HL-60 (cell line): ENCODE data around the gene SCIN.

Experiments
- DNase-seq, 2 experiments: peaks; one replicate each; pipeline ENCODE4 v3.0.0-alpha.2; 2010 to 2020; ENCODE audit warnings: low read depth in 1 of 2, low spot score in 1 of 2
- H3K27ac ChIP-seq: fragments of 250-450 bp; sonication (Bioruptor Pico); replicated peaks from 2 replicates; pipeline ENCODE4 v1.5.1; 2020; ENCODE audit warnings: mild to moderate bottlenecking, moderate library complexity
- H3K27me3 ChIP-seq: fragments of 250-450 bp; sonication (Bioruptor Pico); 2 replicates; pipeline ENCODE4 v1.5.1; 2021; ENCODE audit warnings: mild to moderate bottlenecking, moderate library complexity; ENCODE audit not compliant: insufficient read depth, poor library complexity, severe bottlenecking
- H3K4me3 ChIP-seq: replicated peaks from 2 replicates; pipeline ENCODE4 v1.5.1; 2011; ENCODE audit warnings: mild to moderate bottlenecking, control low read depth, low read length; ENCODE audit not compliant: insufficient read depth
- GABPA ChIP-seq: IDR thresholded peaks from 2 replicates; pipeline ENCODE4 v1.6.1; 2012; ENCODE audit warnings: low read depth
- POLR2AphosphoS5 ChIP-seq: IDR thresholded peaks from 2 replicates; pipeline ENCODE4 v1.6.1; 2012; ENCODE audit warnings: low read depth
- SPI1 ChIP-seq: IDR thresholded peaks from 2 replicates; pipeline ENCODE4 v1.6.1; 2012; ENCODE audit warnings: low read depth, mild to moderate bottlenecking, borderline replicate concordance
- TF ChIP-seq, protein P1 (sequence below): IDR thresholded peaks from one replicate; pipeline ENCODE4 v1.5.1; 2011; ENCODE audit warnings: low read length, control low read depth, inconsistent platforms; ENCODE audit not compliant: insufficient read depth
- TF ChIP-seq, protein P2 (sequence below): IDR thresholded peaks from 2 replicates; pipeline ENCODE4 v1.6.1; 2012; ENCODE audit warnings: low read depth; ENCODE audit not compliant: insufficient replicate concordance

The SCIN gene

DNA sequence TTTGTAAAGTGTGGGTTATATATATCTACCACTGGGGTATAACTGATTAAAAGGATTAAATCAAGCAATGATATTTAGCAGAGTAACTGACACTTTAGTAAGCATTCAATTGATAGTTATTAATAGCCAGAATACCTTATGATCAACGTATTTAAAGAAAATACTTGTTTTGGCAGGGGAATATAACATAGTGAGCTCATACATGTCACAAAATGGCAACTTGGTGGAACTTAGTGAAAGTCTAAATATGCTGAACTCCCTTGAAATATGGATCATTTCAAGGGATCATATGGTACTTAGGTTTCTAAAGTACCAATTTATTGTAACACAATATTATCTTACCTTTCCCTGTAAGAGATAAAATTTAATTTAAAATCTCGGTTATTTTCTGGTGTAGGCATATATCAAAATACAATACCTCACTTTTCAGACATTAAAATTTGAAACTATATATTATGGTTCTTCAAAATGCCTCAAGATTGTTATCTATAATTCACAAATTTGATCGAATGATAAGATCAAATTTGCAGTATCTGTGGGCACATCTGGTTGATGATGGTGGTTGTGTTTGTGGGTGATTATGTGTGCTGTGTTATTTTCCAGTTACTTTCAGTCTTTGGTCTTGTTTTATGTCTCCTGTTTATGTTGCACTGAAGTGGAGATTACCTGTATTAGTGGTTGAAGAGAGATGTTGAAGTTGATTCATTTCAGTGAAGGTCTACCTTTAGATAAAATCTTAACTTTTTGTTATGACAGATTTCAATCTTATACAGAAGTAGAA lies 122.1 kb downstream of the SCIN start:
- TF ChIP-seq GABPA: no peak
- TF ChIP-seq, protein P1, sequence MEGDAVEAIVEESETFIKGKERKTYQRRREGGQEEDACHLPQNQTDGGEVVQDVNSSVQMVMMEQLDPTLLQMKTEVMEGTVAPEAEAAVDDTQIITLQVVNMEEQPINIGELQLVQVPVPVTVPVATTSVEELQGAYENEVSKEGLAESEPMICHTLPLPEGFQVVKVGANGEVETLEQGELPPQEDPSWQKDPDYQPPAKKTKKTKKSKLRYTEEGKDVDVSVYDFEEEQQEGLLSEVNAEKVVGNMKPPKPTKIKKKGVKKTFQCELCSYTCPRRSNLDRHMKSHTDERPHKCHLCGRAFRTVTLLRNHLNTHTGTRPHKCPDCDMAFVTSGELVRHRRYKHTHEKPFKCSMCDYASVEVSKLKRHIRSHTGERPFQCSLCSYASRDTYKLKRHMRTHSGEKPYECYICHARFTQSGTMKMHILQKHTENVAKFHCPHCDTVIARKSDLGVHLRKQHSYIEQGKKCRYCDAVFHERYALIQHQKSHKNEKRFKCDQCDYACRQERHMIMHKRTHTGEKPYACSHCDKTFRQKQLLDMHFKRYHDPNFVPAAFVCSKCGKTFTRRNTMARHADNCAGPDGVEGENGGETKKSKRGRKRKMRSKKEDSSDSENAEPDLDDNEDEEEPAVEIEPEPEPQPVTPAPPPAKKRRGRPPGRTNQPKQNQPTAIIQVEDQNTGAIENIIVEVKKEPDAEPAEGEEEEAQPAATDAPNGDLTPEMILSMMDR: no peak
- no peak for TF ChIP-seq POLR2AphosphoS5
- TF ChIP-seq SPI1: no peak
- TF ChIP-seq, protein P2, sequence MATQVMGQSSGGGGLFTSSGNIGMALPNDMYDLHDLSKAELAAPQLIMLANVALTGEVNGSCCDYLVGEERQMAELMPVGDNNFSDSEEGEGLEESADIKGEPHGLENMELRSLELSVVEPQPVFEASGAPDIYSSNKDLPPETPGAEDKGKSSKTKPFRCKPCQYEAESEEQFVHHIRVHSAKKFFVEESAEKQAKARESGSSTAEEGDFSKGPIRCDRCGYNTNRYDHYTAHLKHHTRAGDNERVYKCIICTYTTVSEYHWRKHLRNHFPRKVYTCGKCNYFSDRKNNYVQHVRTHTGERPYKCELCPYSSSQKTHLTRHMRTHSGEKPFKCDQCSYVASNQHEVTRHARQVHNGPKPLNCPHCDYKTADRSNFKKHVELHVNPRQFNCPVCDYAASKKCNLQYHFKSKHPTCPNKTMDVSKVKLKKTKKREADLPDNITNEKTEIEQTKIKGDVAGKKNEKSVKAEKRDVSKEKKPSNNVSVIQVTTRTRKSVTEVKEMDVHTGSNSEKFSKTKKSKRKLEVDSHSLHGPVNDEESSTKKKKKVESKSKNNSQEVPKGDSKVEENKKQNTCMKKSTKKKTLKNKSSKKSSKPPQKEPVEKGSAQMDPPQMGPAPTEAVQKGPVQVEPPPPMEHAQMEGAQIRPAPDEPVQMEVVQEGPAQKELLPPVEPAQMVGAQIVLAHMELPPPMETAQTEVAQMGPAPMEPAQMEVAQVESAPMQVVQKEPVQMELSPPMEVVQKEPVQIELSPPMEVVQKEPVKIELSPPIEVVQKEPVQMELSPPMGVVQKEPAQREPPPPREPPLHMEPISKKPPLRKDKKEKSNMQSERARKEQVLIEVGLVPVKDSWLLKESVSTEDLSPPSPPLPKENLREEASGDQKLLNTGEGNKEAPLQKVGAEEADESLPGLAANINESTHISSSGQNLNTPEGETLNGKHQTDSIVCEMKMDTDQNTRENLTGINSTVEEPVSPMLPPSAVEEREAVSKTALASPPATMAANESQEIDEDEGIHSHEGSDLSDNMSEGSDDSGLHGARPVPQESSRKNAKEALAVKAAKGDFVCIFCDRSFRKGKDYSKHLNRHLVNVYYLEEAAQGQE: no peak
- no peaks in the 10 kb centered on the region for H3K27me3 ChIP-seq

DNA sequence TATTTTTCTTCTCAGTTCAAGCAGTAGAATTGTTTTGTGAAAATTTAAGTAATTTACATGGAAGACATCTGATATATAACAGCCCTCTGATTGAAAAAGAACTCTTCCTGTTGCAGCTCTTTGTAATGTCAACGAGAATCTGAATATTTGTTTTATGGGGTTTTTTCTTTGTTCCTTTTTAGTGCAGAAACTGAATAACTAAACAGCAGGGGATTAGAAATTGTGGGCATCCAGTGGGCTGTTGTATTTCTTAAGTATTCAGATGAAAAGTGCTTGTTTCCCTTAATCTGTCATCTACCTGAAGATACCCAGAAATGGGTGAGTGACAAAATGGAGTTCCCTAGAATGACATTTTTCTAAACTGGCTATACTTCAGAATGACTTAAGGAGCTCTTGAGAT lies 124.3 kb downstream of the SCIN start:
- Histone ChIP-seq H3K27me3 (no peaks in the 10 kb centered on the region), H3K27ac (no peak overlapping the region), H3K4me3 (no peak overlapping the region)
- no peak for DNase-seq
- TF ChIP-seq GABPA (no peak), POLR2AphosphoS5 (no peak), SPI1 (no peak)
- TF ChIP-seq, protein P2: no peak

More for the DNA sequence above, 122.1 kb downstream of the SCIN start:
- Histone ChIP-seq H3K4me3 (no peak overlapping the region), H3K27ac (no peak overlapping the region)
- no peak for DNase-seq

DNA sequence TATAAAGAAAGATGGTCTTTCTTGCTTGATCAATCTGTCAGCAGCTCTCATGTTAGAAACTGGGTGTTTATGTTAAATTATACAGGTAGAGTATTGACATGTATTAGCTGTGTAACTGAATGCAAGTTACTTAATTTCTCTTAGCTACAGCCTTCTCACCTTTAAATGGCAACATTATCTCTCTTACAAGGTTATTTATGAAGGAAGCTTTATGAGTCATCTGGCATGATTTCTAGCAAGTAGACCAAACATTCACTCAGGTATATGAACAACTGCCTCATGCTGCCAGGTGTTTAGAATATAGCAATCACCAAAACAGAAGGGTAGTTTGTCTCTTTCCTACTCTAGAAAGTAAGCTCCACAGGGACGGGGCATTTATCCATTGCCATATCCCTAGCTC lies 125.4 kb downstream of the SCIN start:
- H3K4me3 ChIP-seq: no peak overlapping the region
- no peaks in the 10 kb centered on the region for H3K27me3 ChIP-seq
- TF ChIP-seq POLR2AphosphoS5: no peak
- no peak for DNase-seq
- H3K27ac ChIP-seq: no peak overlapping the region

DNA sequence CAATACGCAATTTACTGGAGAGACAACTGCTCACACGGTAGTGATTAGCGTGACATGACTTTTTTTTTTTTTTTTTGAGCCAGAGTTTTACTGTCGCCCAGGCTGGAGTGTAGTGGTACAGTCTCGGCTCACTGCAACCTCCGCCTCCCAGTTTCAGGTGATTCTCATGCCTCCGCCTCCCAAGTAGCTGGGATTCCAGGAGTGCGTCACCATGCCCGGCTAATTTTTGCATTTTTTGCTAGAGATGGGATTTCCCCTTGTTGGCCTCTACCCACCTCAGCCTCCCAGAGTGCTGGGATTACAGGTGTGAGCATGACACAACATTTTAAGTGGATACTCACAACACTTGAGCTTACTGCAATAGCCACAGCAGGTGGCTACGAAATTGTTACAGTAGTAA lies 128.8 kb downstream of the SCIN start:
- no peak overlapping the region for H3K4me3 ChIP-seq
- H3K27ac ChIP-seq: no peak overlapping the region
- H3K27me3 ChIP-seq: no peaks in the 10 kb centered on the region
- TF ChIP-seq, protein P1: no peak
- TF ChIP-seq, protein P2: no peak
- no peak for TF ChIP-seq SPI1
- TF ChIP-seq POLR2AphosphoS5: no peak
- no peak for TF ChIP-seq GABPA
- DNase-seq: no peak
